Dermis microvascular lymphatic vessel endothelial cell (primary cell): ENCODE measurements around the gene PLA2G5. TPM values are rescaled to one million over a fixed set of nuclear protein-coding genes. Genes with fewer than 3 reads are reported as not detected.
"Not testable (repeated sequence)": the region's sequence is repeated elsewhere in the genome, so short reads cannot be mapped to it uniquely, and the experiment has no call there.

Experiments used
- DNase-seq, 2 donors: peaks; one replicate each; pipeline versions ENCODE4 v3.0.0 to v3.0.0-alpha.2; 2010; ENCODE audit warnings: low read depth in 2 of 2
- total RNA-seq: library from RNA; depleted of rRNA; stranded (reverse); fragments of >200 nt; gene quantifications from 2 replicates; pipeline ENCODE4 v1.2.1, GENCODE V29; 2014

The PLA2G5 gene
- total RNA-seq, 1 donor from 2014 or later = under 0.01 TPM

- DNase-seq = no peak
Measured at GRCh38 chr1:20115479-20115878, 45.5 kb downstream of the PLA2G5 start.

GRCh38 chr1:20115916-20116315, 45.9 kb downstream of the PLA2G5 start:
- DNase-seq = no peak

DNA sequence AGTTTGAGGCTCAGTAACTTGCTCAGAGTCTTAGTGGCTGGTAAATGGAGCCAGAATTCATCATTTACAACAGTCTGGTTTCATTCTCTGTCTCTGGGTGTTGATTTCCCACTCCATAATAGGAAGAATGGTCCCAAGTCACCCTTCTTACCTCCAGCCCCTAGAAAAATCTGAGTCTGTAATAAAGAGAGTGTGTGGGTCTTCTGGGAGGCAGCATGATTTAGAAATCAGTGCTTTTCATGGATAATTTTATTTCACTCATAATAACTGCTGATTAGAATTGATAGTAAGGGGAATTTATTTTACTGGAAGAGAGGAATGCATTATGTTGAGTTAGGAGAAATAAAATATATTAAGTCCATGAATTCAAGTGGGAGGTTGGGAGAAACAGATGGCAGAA, 47.2 kb downstream of the PLA2G5 start:
- no peak for DNase-seq

GRCh38 chr1:20119347-20119746, 49.4 kb downstream of the PLA2G5 start, which contains the start of gene PLA2G2D:
Gene PLA2G2D, minus strand, starts transcription at chr1:20119536. Its CDS starts 38 bp downstream, at chr1:20119498.
- DNase-seq = no peak

- no peak for DNase-seq
Measured at GRCh38 chr1:20120796-20121195, 50.8 kb downstream of the PLA2G5 start.

DNA sequence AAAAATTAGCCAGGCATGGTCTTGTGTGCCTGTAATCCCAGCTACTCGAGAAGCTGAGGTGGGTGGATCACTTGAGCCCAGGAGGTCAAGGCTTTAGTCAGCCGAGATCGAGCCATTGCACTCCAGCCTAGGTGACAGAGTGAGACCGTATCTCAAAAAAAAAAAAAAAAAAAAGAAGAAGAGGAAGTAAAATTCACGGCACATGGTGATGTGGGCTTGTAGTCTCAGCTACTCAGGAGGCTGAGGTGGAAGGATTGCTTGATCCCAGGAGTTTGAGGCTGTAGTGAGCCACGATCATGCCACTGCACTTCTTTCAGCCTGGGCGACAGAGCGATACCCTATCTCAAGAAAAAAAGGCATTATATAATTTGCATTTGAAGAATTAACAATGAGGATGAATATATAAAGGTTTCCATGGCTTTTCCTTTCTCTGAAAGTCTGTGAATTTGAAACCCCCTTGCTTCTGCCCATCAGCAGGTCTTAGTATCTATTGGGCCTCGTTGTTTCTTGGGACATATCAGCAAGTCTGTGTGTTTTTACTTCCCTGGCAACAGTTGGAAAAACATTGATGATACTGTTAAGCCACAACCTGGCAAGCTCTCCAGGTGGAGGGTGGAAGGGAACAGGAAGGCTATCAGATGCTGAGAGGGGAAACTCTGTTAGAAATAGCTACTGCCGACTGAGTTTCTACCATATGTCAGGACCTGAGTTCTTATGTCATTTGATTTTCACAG, 53.9 kb downstream of the PLA2G5 start:
- no peak for DNase-seq

GRCh38 chr1:20124456-20125057, 54.6 kb downstream of the PLA2G5 start:
- DNase-seq = peak; percentile 5 to 71

- no peak for DNase-seq
Measured at GRCh38 chr1:20125100-20125499, 55.1 kb downstream of the PLA2G5 start.

DNA sequence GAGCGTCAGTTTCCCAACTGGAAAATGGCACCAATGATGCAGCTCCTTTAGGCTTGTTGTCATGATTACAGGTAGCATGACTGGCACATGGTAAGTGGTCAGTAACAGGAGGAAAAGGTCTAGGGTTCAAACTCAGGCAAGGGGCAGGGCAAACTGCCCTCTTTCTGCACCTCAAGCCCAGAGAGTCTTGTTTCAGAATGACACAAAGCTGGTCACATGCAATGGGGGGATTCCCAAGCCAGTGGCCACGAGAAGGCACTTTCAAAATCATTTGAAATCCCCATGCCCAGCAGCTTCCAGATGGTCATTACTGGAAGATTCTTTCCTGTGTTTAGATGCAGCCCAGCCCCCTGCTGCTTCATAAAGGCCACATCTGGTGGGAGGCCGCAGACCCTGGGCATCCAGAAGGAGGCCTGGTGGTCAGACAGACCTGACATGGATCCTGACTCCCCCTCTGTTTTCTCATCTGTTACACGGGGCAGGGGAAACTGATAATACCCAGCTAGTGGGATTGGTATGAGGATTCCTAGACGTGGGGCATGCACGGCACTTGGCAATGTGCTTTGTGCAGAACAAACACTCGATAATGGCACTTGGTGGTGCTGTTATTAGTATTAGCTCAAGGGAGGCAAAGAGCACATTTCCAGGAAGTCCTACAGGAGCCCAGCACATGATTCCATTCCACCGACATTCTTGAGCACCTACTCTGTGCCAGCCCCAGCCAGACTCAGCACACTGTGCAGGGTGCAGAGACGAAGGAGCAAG, 56.2 kb downstream of the PLA2G5 start:
- no peak for DNase-seq

- DNase-seq = no peak
Measured at GRCh38 chr1:20126806-20127440, 56.9 kb downstream of the PLA2G5 start.

DNA sequence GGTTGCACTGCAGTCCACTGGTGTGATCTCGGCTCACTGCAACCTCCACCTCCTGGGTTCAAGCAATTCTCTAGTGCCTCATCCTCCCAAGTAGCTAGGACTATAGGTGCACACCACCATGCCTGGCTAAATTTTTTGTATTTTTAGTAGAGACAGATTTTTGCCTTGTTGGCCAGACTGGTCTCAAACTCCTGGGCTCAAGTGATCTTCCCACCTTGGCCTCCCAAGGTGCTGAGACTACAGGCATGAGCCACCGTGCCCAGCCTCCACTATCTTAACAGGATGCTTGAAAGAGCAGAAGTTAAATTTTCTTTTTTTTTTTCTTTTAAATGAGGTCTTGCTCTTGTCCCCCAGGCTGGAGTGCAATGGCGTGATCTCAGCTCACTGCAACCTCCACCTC, 60.5 kb downstream of the PLA2G5 start:
- DNase-seq = not testable (repeated sequence)

- no peak for DNase-seq
Measured at GRCh38 chr1:20134995-20135394, 65.0 kb downstream of the PLA2G5 start.

DNA sequence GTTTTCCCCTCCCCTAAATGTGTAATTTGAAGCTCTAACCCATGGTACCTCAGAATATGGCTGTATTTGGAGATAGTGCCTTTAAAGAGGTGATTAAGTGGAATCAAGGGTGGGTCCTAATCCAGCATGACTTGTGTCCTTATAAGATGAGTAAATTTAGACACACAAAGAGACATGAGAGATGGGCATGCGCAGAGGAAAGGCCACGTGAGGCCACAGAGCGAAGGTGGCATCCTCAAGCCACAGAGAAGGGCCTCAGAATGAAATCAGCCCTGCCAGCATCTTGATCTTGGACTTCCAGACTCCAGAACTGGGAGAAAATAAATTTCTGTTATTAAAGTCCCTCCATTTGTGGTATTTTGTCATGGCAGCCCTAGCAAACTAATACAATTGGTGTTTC, 66.3 kb downstream of the PLA2G5 start:
- no peak for DNase-seq

GRCh38 chr1:20137055-20137454, 67.1 kb downstream of the PLA2G5 start:
- no peak for DNase-seq

GRCh38 chr1:20137604-20138003, 67.6 kb downstream of the PLA2G5 start:
- DNase-seq = no peak

- no peak for DNase-seq
Measured at GRCh38 chr1:20138346-20138745, 68.4 kb downstream of the PLA2G5 start.

DNA sequence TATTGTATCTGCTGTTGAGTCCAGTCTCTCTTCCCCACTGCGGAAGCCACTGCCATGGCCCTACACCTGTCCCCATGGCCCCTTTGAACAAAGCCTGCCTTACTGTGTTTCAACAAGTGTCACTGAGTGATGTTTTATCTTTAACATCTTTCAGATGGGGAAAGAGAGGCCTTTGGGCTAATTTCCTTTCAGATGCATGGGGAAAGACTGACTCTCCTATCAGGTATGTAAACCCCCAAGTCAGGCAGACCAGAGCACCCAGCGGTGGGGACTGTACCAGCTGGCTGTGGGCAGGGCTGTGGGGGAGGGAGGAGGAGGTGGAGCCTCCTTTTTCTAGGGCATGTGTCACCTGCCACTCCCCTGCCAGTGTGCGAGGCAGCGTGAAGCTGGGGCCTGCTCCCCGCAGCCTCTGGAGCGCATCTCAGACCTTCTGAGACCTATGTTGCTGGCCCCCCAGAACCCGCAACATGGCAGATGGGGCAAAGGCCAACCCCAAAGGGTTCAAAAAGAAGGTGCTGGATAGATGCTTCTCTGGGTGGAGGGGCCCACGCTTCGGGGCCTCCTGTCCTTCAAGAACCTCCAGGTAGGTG, 69.1 kb downstream of the PLA2G5 start, which contains the start of gene PLA2G2F:
Gene PLA2G2F, plus strand, starts transcription at position 363 of the 590 bp plus-strand sequence. Its CDS starts 105 bp downstream, at position 468.
- no peak for DNase-seq

- DNase-seq = no peak
Measured at GRCh38 chr1:20139776-20140612, 70.0 kb downstream of the PLA2G5 start.

DNA sequence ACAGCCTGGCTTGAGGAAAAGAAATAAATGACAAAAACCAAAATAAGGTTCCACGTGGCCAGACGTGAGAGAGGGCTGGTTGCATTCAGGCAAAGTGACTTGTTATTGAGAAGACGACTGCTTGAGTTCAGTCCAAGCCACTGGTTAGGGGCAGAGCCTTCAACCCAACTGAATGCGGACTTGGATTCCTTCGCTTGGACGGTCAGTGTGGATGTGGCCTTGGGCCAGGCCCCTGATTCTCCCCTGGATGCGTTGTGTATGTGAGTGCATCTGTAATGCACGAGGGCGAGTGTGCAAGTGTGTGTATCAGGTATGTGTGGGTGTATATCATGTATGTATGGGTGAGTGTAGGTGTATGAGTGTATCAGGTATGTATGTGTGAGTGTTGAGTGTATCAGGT, 71.0 kb downstream of the PLA2G5 start:
- no peak for DNase-seq

- no peak for DNase-seq
Measured at GRCh38 chr1:20141466-20141865, 71.5 kb downstream of the PLA2G5 start.
